GM23338 (cell line): ENCODE data around the gene SLC39A5. TPM values are rescaled to one million over a fixed set of nuclear protein-coding genes. Genes with fewer than 3 reads are reported as not detected.

Experiments
- ATAC-seq: fragments of 200-7000 bp; cut with Tn5 transposase; 3 replicates; pipeline ENCODE4 v1.9.1; 2020
- DNase-seq: peaks from one replicate; pipeline ENCODE4 v3.0.0-alpha.2; 2015; ENCODE audit warnings: low spot score
- H2AFZ ChIP-seq: fragments of 200-600 bp; sonication (generic); 2 replicates; pipeline ENCODE4 v1.8.0; 2016; ENCODE audit warnings: antibody characterized with exemption, mild to moderate bottlenecking, moderate library complexity
- H3F3A ChIP-seq: fragments of 200-600 bp; sonication (generic); replicated peaks from 2 replicates; pipeline ENCODE4 v1.8.0; 2017; ENCODE audit warnings: antibody characterized with exemption, mixed run types, low read depth
- H3K27ac ChIP-seq: fragments of 200-600 bp; sonication (generic); 2 replicates; pipeline ENCODE4 v1.6.1; 2016; ENCODE audit warnings: low read depth
- H3K27me3 ChIP-seq: fragments of 200-600 bp; sonication (generic); 2 replicates; pipeline ENCODE4 v1.8.0; 2016; ENCODE audit warnings: mild to moderate bottlenecking, mixed run types, moderate library complexity; ENCODE audit not compliant: insufficient read depth
- H3K36me3 ChIP-seq: fragments of 200-600 bp; sonication (generic); 2 replicates; pipeline ENCODE4 v1.8.0; 2016; ENCODE audit warnings: mild to moderate bottlenecking; ENCODE audit not compliant: insufficient read depth
- H3K4me1 ChIP-seq: fragments of 200-600 bp; sonication (generic); 2 replicates; pipeline ENCODE4 v1.8.0; 2016; ENCODE audit warnings: mild to moderate bottlenecking, moderate library complexity; ENCODE audit not compliant: insufficient read depth
- H3K4me2 ChIP-seq: fragments of 200-600 bp; sonication (generic); 2 replicates; pipeline ENCODE4 v1.7.1; 2017; ENCODE audit warnings: mixed run types
- H3K4me3 ChIP-seq: fragments of 200-600 bp; sonication (generic); 2 replicates; pipeline ENCODE4 v1.6.1; 2016; ENCODE audit warnings: mixed run types
- H3K79me2 ChIP-seq: fragments of 200-600 bp; sonication (generic); replicated peaks from 2 replicates; pipeline ENCODE4 v1.8.0; 2017; ENCODE audit warnings: mild to moderate bottlenecking; ENCODE audit not compliant: insufficient read depth
- H3K9me2 ChIP-seq: fragments of 200-600 bp; sonication (generic); 2 replicates; pipeline ENCODE4 v1.8.0; 2017; ENCODE audit not compliant: insufficient read depth
- H4K20me1 ChIP-seq: fragments of 200-600 bp; sonication (generic); replicated peaks from 2 replicates; pipeline ENCODE4 v1.8.0; 2017; ENCODE audit warnings: mild to moderate bottlenecking; ENCODE audit not compliant: insufficient read depth
- H3K27ac Mint-ChIP-seq: 2 replicates; pipeline ENCODE4 v1.8.0; 2020; ENCODE audit warnings: inconsistent platforms, mild to moderate bottlenecking, moderate library complexity, mixed read lengths
- H3K27me3 Mint-ChIP-seq: 3 replicates; pipeline ENCODE4 v1.8.0; 2022; ENCODE audit warnings: low read depth, mild to moderate bottlenecking, moderate library complexity, mixed read lengths, inconsistent platforms; ENCODE audit not compliant: insufficient read depth, poor library complexity
- H3K36me3 Mint-ChIP-seq: 3 replicates; pipeline ENCODE4 v1.8.0; 2021; ENCODE audit warnings: low read depth, mild to moderate bottlenecking, inconsistent platforms, moderate library complexity, mixed read lengths
- H3K4me1 Mint-ChIP-seq: 3 replicates; pipeline ENCODE4 v1.8.0; 2020; ENCODE audit warnings: mild to moderate bottlenecking, inconsistent platforms, mixed read lengths
- H3K4me3 Mint-ChIP-seq: 3 replicates; pipeline ENCODE4 v1.8.0; 2021; ENCODE audit warnings: moderate library complexity, mild to moderate bottlenecking, inconsistent platforms, mixed read lengths
- H3K9me3 Mint-ChIP-seq: 3 replicates; pipeline ENCODE4 v1.8.0; 2020; ENCODE audit warnings: moderate library complexity, mild to moderate bottlenecking, inconsistent platforms, mixed read lengths
- CREB1 ChIP-seq: fragments of 250-450 bp; sonication (Bioruptor Pico); IDR thresholded peaks from 2 replicates; pipeline ENCODE4 v1.5.0; 2020; ENCODE audit warnings: low read depth, mild to moderate bottlenecking, moderate library complexity
- CTCF ChIP-seq, 2 experiments: fragments of 200-600 bp in 1 of 2; sonication (generic) in 1 of 2; conservative IDR thresholded peaks; 2 replicates each; pipeline versions ENCODE4 v1.5.1 to v1.6.1; 2016 to 2017; ENCODE audit warnings: antibody characterized with exemption in 2 of 2, low read depth in 2 of 2, mild to moderate bottlenecking in 2 of 2, moderate library complexity in 1 of 2
- EZH2phosphoT487 ChIP-seq: fragments of 200-600 bp; sonication (generic); IDR thresholded peaks from one replicate; pipeline ENCODE4 v1.8.1; 2018; ENCODE audit warnings: antibody characterized with exemption; ENCODE audit not compliant: unreplicated experiment
- JUNB ChIP-seq: IDR thresholded peaks from one replicate; pipeline ENCODE4 v1.6.1; 2016; ENCODE audit warnings: antibody characterized with exemption; ENCODE audit not compliant: unreplicated experiment
- POLR2AphosphoS5 ChIP-seq: IDR thresholded peaks from 2 replicates; pipeline ENCODE4 v1.6.1; 2016; ENCODE audit warnings: antibody characterized with exemption, low read depth
- REST ChIP-seq: IDR thresholded peaks from one replicate; pipeline ENCODE4 v1.6.1; 2018; ENCODE audit warnings: antibody characterized with exemption; ENCODE audit not compliant: unreplicated experiment
- STAT1 ChIP-seq: IDR thresholded peaks from one replicate; pipeline ENCODE4 v1.6.1; 2016; ENCODE audit warnings: antibody characterized with exemption; ENCODE audit not compliant: unreplicated experiment
- ZNF114 ChIP-seq: fragments of 250-450 bp; sonication (Bioruptor Pico); IDR thresholded peaks from 2 replicates; pipeline ENCODE4 v1.5.0; 2020; ENCODE audit warnings: mild to moderate bottlenecking, moderate library complexity
- ZNF462 ChIP-seq: fragments of 250-450 bp; sonication (Bioruptor Pico); IDR thresholded peaks from 2 replicates; pipeline ENCODE4 v1.5.0; 2020; ENCODE audit warnings: mild to moderate bottlenecking, moderate library complexity
- polyA plus RNA-seq: library from polyadenylated mRNA; unstranded; fragments of >200 nt; fragmentation: Nextera tagmentation; extraction: Ambion mirVana; gene quantifications from 2 replicates; pipeline ENCODE4 v1.2.1, GENCODE V29; 2016
- total RNA-seq: library from RNA; depleted of rRNA; stranded (reverse); fragments of >200 nt; shearing (Covaris generic); gene quantifications from 2 replicates; pipeline ENCODE4 v1.2.3, GENCODE V29; 2014

The SLC39A5 gene
- total and polyA plus RNA-seq, 2 experiments from 2014 or later = 0.29 to 0.59 TPM

GRCh38 chr12:56192582-56192981 is 37.3 kb upstream of the SLC39A5 start:
- peaks cover 17% of the 10 kb centered on the region for H3K27me3 Mint-ChIP-seq
- H3K9me3 Mint-ChIP-seq = peaks cover 6% of the 10 kb centered on the region; the same call in 2 of the 3 replicates
- no peak overlapping the region for H2AFZ ChIP-seq
- TF ChIP-seq CREB1 (CRISPR knock-in tag) = no peak
- no peak for TF ChIP-seq REST
- TF ChIP-seq STAT1 = no peak
- TF ChIP-seq JUNB = no peak
- no peak for TF ChIP-seq EZH2phosphoT487
- no peak for TF ChIP-seq CTCF (conservative IDR thresholded peaks at IDR 0.05; ENCODE audit: low read depth in 2 of 2)
- no peak for TF ChIP-seq POLR2AphosphoS5
- H3K4me3 ChIP-seq = no peak overlapping the region
- no peak overlapping the region; the same call in 2 of the 3 replicates for H3K4me3 Mint-ChIP-seq
- no peak overlapping the region for H3K4me2 ChIP-seq
- H3K27ac Mint-ChIP-seq = no peak overlapping the region
- H3K36me3 Mint-ChIP-seq = peaks cover 25% of the 10 kb centered on the region
- no peaks in the 10 kb centered on the region for H3K36me3 ChIP-seq
- no peak overlapping the region for H3K27ac ChIP-seq
- ATAC-seq (no peak), DNase-seq (no peak)
- H3K4me1 ChIP-seq = peaks cover 9% of the 10 kb centered on the region
- peaks cover 8% of the 10 kb centered on the region; the same call in 1 of the 2 replicates for H3F3A ChIP-seq
- H3K79me2 ChIP-seq = peaks cover 13% of the 10 kb centered on the region
- H3K27me3 ChIP-seq = no peaks in the 10 kb centered on the region
- H4K20me1 ChIP-seq = no peaks in the 10 kb centered on the region; the same call in 1 of the 2 replicates
- peaks cover 30% of the 10 kb centered on the region for H3K4me1 Mint-ChIP-seq
- 0 out of 2 replicates have a peak, but pooled peaks cover 3% of the 10 kb centered on the region for H3K9me2 ChIP-seq

- peaks cover 5% of the 10 kb centered on the region; the same call in 1 of the 2 replicates for H3F3A ChIP-seq
- H3K27me3 Mint-ChIP-seq = peaks cover 15% of the 10 kb centered on the region
- H3K4me2 ChIP-seq = no peak overlapping the region
- H3K79me2 ChIP-seq = peaks cover 8% of the 10 kb centered on the region
- 0 out of 2 replicates have a peak, but pooled peaks cover 5% of the 10 kb centered on the region for H3K9me2 ChIP-seq
- peaks cover 27% of the 10 kb centered on the region for H3K4me1 Mint-ChIP-seq
- ATAC-seq = no peak
- no peaks in the 10 kb centered on the region; the same call in 1 of the 2 replicates for H4K20me1 ChIP-seq
- no peaks in the 10 kb centered on the region for H3K27me3 ChIP-seq
- H3K4me1 ChIP-seq = peaks cover 4% of the 10 kb centered on the region
- 0 out of 2 replicates have a peak overlapping the region, but pooled peaks have one; percentile 3 for H2AFZ ChIP-seq
- peak overlapping the region; percentile 7; the same call in 1 of the 2 replicates for H3K27ac Mint-ChIP-seq
- peak; percentile 96 for DNase-seq
- H3K4me3 Mint-ChIP-seq = peak overlapping the region; percentile 22; the same call in 1 of the 3 replicates
- no peak overlapping the region for H3K4me3 ChIP-seq
- peaks cover 20% of the 10 kb centered on the region for H3K36me3 Mint-ChIP-seq
- no peak overlapping the region for H3K27ac ChIP-seq
- peaks cover 6% of the 10 kb centered on the region; the same call in 2 of the 3 replicates for H3K9me3 Mint-ChIP-seq
- no peaks in the 10 kb centered on the region for H3K36me3 ChIP-seq
- TF ChIP-seq CREB1 (CRISPR knock-in tag) (0 out of 2 replicates have a peak, but pooled peaks have one; percentile 3), ZNF114 (CRISPR knock-in tag) (0 out of 2 replicates have a peak, but pooled peaks have one; percentile 66), ZNF462 (CRISPR knock-in tag) (no peak)
Observed at GRCh38 chr12:56193025-56193578, 36.7 kb upstream of the SLC39A5 start.
